Subcutaneous abdominal adipose tissue (tissue), 5 donors: ENCODE results near the gene TTC16.

Experiments used
- H3K27ac ChIP-seq: one replicate; pipeline ENCODE4 v1.7.0; 2013; ENCODE audit warnings: low read depth, mild to moderate bottlenecking, inconsistent platforms, low read length, moderate library complexity
- H3K27me3 ChIP-seq, 5 donors: one replicate each; pipeline ENCODE4 v1.7.0; 2013; ENCODE audit warnings: low read length in 5 of 5, inconsistent platforms in 1 of 5; ENCODE audit not compliant: control insufficient read depth in 5 of 5, insufficient read depth in 4 of 5
- H3K36me3 ChIP-seq, 5 donors: one replicate each; pipeline ENCODE4 v1.7.0; 2013; ENCODE audit warnings: low read length in 5 of 5; ENCODE audit not compliant: control insufficient read depth in 5 of 5, insufficient read depth in 5 of 5
- H3K4me1 ChIP-seq, 5 donors: one replicate each; pipeline ENCODE4 v1.7.0; 2013; ENCODE audit warnings: low read length in 5 of 5, mild to moderate bottlenecking in 3 of 5, moderate library complexity in 1 of 5; ENCODE audit not compliant: control insufficient read depth in 5 of 5, insufficient read depth in 5 of 5
- H3K4me3 ChIP-seq, 5 donors: one replicate each; pipeline ENCODE4 v1.7.0; 2013; ENCODE audit warnings: low read length in 5 of 5, low read depth in 1 of 5
- H3K9ac ChIP-seq, 5 donors: one replicate each; pipeline ENCODE4 v1.7.0; 2013; ENCODE audit warnings: low read length in 5 of 5, mild to moderate bottlenecking in 4 of 5, moderate library complexity in 3 of 5
- H3K9me3 ChIP-seq, 5 donors: one replicate each; pipeline ENCODE4 v1.7.0; 2013; ENCODE audit warnings: low read length in 5 of 5; ENCODE audit not compliant: control insufficient read depth in 5 of 5
- donor health status: healthy.
- donor health status: healthy.
- donor health status: healthy.
- donor health status: healthy.
- donor health status: healthy.

The TTC16 gene

GRCh38 chr9:127715470-127716337 is at the start of gene TTC16, which contains the start of gene PTRH1:
Gene TTC16 (plus strand): TSS chr9:127716079. CDS start chr9:127716146, 67 bp downstream.
Gene PTRH1 (minus strand): TSS chr9:127715663. CDS start chr9:127715639, 24 bp downstream.
- peaks cover 0 to 23% (median 17%) of the 10 kb centered on the region in 5 donors for H3K4me1 ChIP-seq
- no peaks in the 10 kb centered on the region for H3K9me3 ChIP-seq
- H3K36me3 ChIP-seq: no peaks in the 10 kb centered on the region
- H3K27me3 ChIP-seq: no peaks in the 10 kb centered on the region
- peak within 1 kb of the TSS; percentile 83 to 92 (median 85) for H3K4me3 ChIP-seq
- peak within 1 kb of the TSS; percentile 60 for H3K27ac ChIP-seq
- peak within 1 kb of the TSS in 4 of 5 donors; percentile 79 to 89 (median 86) for H3K9ac ChIP-seq

GRCh38 chr9:127667127-127667844 is 48.6 kb upstream of the TTC16 start:
- Histone ChIP-seq H3K27ac (peak overlapping the region; percentile 62), H3K36me3 (peaks cover under 1 to 68% (median 58%) of the 10 kb centered on the region in 5 donors), H3K4me3 (no peak overlapping the region), H3K9me3 (no peaks in the 10 kb centered on the region), H3K9ac (peak overlapping the region in 3 of 5 donors; percentile 20 to 63 (median 35)), H3K4me1 (peaks cover 4 to 34% (median 15%) of the 10 kb centered on the region in 5 donors), H3K27me3 (no peaks in the 10 kb centered on the region)

GRCh38 chr9:127667906-127668305 is 48.0 kb upstream of the TTC16 start:
- peak overlapping the region; percentile 62 for H3K27ac ChIP-seq
- peaks cover 4 to 68% (median 59%) of the 10 kb centered on the region in 5 donors for H3K36me3 ChIP-seq

DNA sequence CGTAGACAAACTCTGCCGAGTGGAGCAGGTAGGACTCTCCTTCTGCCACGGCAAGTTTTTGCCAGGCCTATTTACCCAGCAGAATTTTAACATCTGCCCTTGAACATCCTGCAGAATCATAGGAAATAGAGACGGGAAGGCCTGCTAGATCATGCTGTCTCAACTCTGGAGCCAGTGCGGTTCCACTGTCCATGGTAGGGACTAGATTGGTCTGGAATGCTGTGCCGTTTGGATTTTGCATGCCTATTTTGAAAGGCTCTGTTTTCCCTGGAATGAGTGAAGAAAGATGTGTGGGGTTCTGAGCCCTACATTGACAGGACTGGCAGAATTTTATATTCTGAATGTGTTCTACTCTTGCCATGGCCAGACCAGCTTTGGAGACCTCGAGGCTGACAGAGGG is 42.6 kb upstream of the TTC16 start:
- Histone ChIP-seq H3K9me3 (no peaks in the 10 kb centered on the region), H3K4me3 (no peak overlapping the region), H3K9ac (no peak overlapping the region), H3K4me1 (peaks cover 0 to under 1% (median 0%) of the 10 kb centered on the region in 5 donors), H3K27ac (no peak overlapping the region), H3K36me3 (peaks cover 7 to 72% (median 69%) of the 10 kb centered on the region in 5 donors), H3K27me3 (no peaks in the 10 kb centered on the region)

More at GRCh38 chr9:127667906-127668305, 48.0 kb upstream of the TTC16 start:
- H3K27me3 ChIP-seq: no peaks in the 10 kb centered on the region
- H3K4me3 ChIP-seq: no peak overlapping the region
- peaks cover 4 to 34% (median 15%) of the 10 kb centered on the region in 5 donors for H3K4me1 ChIP-seq
- H3K9ac ChIP-seq: no peak overlapping the region
- H3K9me3 ChIP-seq: no peaks in the 10 kb centered on the region

DNA sequence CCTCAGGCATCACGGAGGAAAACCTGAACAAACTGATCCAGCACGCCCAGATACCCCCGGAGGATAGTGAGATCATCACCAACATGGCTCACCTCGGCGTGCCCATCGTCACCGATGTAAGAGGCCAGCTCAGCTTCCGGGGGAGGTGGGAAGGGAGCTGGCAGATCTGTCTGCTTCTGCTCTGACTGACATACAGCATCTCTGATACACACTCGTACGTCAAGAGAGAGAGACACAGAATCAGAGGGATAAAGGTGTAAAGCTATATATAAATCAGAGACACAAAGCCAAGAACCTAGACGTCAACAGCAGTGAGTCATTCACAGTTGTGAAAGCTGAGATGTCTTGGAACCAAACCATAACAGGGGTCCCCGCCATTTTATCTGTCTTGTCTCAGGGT is 39.2 kb upstream of the TTC16 start:
- no peak overlapping the region for H3K4me3 ChIP-seq
- no peaks in the 10 kb centered on the region for H3K4me1 ChIP-seq
- H3K9ac ChIP-seq: no peak overlapping the region
- H3K27me3 ChIP-seq: no peaks in the 10 kb centered on the region
- H3K9me3 ChIP-seq: no peaks in the 10 kb centered on the region
- H3K27ac ChIP-seq: no peak overlapping the region
- H3K36me3 ChIP-seq: peaks cover 12 to 91% (median 87%) of the 10 kb centered on the region in 5 donors

DNA sequence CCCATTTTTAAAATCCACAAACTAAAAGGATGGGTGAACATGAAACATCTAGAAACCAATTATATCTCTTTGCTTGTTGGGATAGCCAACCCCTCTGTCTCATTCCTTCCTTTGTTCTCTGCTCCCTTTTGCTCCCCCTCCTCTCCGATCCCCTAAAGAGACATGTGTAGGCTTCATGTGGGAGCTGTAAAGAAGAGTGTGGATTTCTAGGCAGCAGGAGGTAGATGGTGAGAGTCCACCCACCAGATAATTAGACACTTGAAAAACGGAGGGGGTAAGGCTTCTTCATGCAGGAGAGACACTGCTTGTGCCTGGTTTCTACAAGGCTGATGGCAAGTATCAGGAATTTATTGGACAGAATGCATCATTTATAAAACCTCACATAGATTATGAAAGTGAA is 36.4 kb upstream of the TTC16 start:
- H3K36me3 ChIP-seq: peaks cover 8 to 92% (median 90%) of the 10 kb centered on the region in 5 donors
- H3K9ac ChIP-seq: no peak overlapping the region

DNA sequence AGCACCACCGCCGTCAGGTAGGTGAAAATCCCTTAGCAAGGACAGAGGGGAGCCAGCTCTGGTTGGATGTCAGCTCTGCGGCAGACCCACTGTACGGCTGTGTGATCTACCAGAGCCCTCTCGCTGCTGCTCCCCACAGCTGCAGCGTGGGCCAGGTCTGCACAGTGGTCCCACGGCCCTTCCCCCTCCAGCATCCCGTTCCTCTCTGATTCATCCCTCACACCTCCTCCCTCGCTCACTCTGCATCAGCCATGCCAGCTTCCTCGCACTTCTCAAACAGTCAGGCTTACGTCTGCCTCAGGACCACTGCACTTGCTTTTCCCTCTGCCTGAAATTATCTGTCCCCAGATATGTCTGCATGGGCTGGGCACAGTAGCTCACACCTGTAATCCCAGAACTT is 35.7 kb upstream of the TTC16 start:
- H3K27ac ChIP-seq: no peak overlapping the region
- no peaks in the 10 kb centered on the region for H3K9me3 ChIP-seq
- no peaks in the 10 kb centered on the region for H3K27me3 ChIP-seq
- no peaks in the 10 kb centered on the region for H3K4me1 ChIP-seq
- no peak overlapping the region for H3K4me3 ChIP-seq
- H3K36me3 ChIP-seq: peaks cover 8 to 93% (median 88%) of the 10 kb centered on the region in 5 donors
- no peak overlapping the region for H3K9ac ChIP-seq

More for the DNA sequence above, 36.4 kb upstream of the TTC16 start:
- Histone ChIP-seq H3K9me3 (no peaks in the 10 kb centered on the region), H3K4me1 (no peaks in the 10 kb centered on the region), H3K27me3 (no peaks in the 10 kb centered on the region), H3K27ac (no peak overlapping the region), H3K4me3 (no peak overlapping the region)

DNA sequence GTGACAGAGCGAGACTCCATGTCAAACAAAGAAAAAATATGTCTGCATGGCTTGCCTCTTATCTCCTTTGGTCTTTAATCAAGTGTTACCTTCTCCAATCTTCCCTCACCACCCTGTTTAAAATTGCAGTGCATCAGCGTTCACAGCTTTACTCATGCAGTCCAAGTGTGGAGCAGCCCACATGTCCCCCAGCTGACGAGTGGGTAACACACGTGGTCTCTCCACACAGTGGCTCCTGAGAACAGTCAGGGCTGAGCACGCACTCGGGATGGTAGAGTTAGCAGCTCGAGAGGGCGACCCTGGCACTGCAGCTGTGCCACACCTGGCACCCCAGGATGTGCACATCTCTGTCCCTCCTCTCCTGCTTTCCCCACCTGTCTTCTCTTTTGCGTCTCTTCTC is 35.0 kb upstream of the TTC16 start:
- Histone ChIP-seq H3K9me3 (no peaks in the 10 kb centered on the region), H3K27me3 (no peaks in the 10 kb centered on the region), H3K27ac (no peak overlapping the region), H3K9ac (no peak overlapping the region), H3K36me3 (peaks cover 5 to 89% (median 83%) of the 10 kb centered on the region in 5 donors), H3K4me1 (no peaks in the 10 kb centered on the region), H3K4me3 (no peak overlapping the region)

DNA sequence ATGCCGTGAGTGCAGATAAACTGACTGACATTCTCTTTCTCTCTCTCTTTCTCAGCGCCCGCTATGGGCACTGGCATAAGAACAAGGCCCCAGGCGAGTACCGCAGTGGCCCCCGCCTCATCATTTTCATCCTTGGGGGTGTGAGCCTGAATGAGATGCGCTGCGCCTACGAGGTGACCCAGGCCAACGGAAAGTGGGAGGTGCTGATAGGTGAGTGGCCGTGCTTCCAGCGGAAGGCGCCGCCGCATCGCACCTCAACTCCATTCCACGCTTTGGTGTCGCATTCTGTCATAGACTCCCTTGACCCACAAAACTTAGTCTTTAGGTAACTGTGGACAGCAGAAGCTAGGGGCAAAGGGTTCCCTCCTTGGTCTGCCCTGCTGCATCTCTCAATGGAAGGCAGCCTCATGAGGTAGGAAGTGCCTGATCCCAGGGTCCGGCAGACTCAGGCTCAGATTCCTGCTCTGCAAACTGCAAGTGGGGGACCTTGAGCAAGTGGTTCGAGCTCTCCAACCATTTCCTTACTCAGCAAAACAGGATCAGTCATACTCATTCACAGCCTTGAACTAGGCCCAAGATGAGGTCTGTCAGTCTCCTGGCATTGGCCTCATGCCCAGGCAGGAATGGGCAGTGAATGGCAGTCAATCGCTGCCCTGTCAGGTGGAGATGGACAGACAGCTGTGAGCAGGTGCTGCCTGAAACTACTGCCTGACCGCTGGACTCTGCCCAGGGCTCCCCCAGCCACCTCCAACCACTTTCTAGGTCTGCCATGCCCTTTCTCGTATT is 33.3 kb upstream of the TTC16 start:
- no peak overlapping the region for H3K27ac ChIP-seq

More for the DNA sequence above, 33.3 kb upstream of the TTC16 start:
- Histone ChIP-seq H3K9me3 (no peaks in the 10 kb centered on the region), H3K4me3 (no peak overlapping the region), H3K9ac (no peak overlapping the region), H3K27me3 (no peaks in the 10 kb centered on the region), H3K4me1 (no peaks in the 10 kb centered on the region), H3K36me3 (peaks cover 5 to 92% (median 84%) of the 10 kb centered on the region in 5 donors)
